Left cardiac atrium (tissue), 4 donors: ENCODE results near the gene DRD2. TPM values are rescaled to one million over a fixed set of nuclear protein-coding genes. Genes with fewer than 3 reads are reported as not detected.

ENCODE experiments used
- ATAC-seq, 2 donors: fragments of 200-7000 bp; cut with Tn5 transposase; one replicate each; pipeline ENCODE4 v1.9.1; 2020; ENCODE audit warnings: mild to moderate bottlenecking in 2 of 2, moderate library complexity in 2 of 2
- DNase-seq: peaks from one replicate; pipeline ENCODE4 v3.0.0-alpha.2; 2020
- intact Hi-C, 2 donors: fragments of 100-400 bp; cut with DNase I; formaldehyde crosslinking; loops; one replicate each; pipeline versions ENCODE4 v1.14.1 to v1.15.1; 2022 to 2023
- total RNA-seq, 2 donors: library from RNA; stranded (reverse); fragmentation: NEBNext Ultra II Directional; extraction: Animal tissue kit (Norgen Biotek cat#: 25700); gene quantifications; one replicate each; pipeline ENCODE4 v1.2.1, GENCODE V29; 2021
- donor health status: DM: no; HTN: yes; CAD: no.
- donor health status: DM: no; HTN: yes; CAD: no; lungs with severe emphysema.
- donor health status: DM: yes; HTN: yes; CAD: no.
- donor health status: Dilated cardiomyopathy.

The DRD2 gene
- total RNA-seq, 2 donors from 2014 or later: 0.37 TPM; not detected in 1

- DNase-seq: no peak
- intact Hi-C loops: no loop called here
- ATAC-seq: no peak
Observed at GRCh38 chr11:113408887-113409286, 66.3 kb downstream of the DRD2 start.

- intact Hi-C loops: no loop called here
- DNase-seq: no peak
- ATAC-seq: no peak
Observed at GRCh38 chr11:113408206-113408605, 67.0 kb downstream of the DRD2 start.

GRCh38 chr11:113407163-113407562 lies 68.0 kb downstream of the DRD2 start:
- no peak for DNase-seq
- ATAC-seq: no peak

GRCh38 chr11:113405724-113406478 lies 69.3 kb downstream of the DRD2 start:
- intact Hi-C loops: no loop called here
- ATAC-seq (no peak), DNase-seq (no peak)

More at GRCh38 chr11:113407163-113407562, 68.0 kb downstream of the DRD2 start:
- intact Hi-C loops: no loop called here

GRCh38 chr11:113404859-113405430 lies 70.3 kb downstream of the DRD2 start:
- ATAC-seq (no peak), DNase-seq (no peak)

GRCh38 chr11:113401718-113402117 lies 73.5 kb downstream of the DRD2 start:
- intact Hi-C loops: no loop called here
- DNase-seq (peak; percentile 78), ATAC-seq (peak; percentile 96 to 98)

More at GRCh38 chr11:113404859-113405430, 70.3 kb downstream of the DRD2 start:
- intact Hi-C loops: no loop called here

- no peak for ATAC-seq
- intact Hi-C loops: no loop called here
Observed at GRCh38 chr11:113400631-113401230, 74.5 kb downstream of the DRD2 start.

GRCh38 chr11:113398669-113399430 lies 76.3 kb downstream of the DRD2 start:
- DNase-seq (no peak), ATAC-seq (no peak)
- intact Hi-C loops: no loop called here

More at GRCh38 chr11:113400631-113401230, 74.5 kb downstream of the DRD2 start:
- DNase-seq: no peak

GRCh38 chr11:113397821-113398220 lies 77.4 kb downstream of the DRD2 start:
- intact Hi-C loops: no loop called here
- no peak for ATAC-seq
- DNase-seq: no peak

- DNase-seq (no peak), ATAC-seq (no peak)
- intact Hi-C loops: no loop called here
Observed at GRCh38 chr11:113397212-113397611, 78.0 kb downstream of the DRD2 start.

GRCh38 chr11:113396690-113397089 lies 78.5 kb downstream of the DRD2 start:
- DNase-seq (no peak), ATAC-seq (no peak)
- intact Hi-C loops: no loop called here

- no peak for ATAC-seq
- DNase-seq: no peak
- intact Hi-C loops: no loop called here
Observed at GRCh38 chr11:113395782-113396336, 79.3 kb downstream of the DRD2 start.

- intact Hi-C loops: no loop called here
- DNase-seq: no peak
- no peak for ATAC-seq
Observed at GRCh38 chr11:113394919-113395318, 80.3 kb downstream of the DRD2 start.

GRCh38 chr11:113393501-113393985 lies 81.7 kb downstream of the DRD2 start:
- intact Hi-C loops: no loop called here
- DNase-seq: no peak
- ATAC-seq: no peak

- intact Hi-C loops: no loop called here
- DNase-seq: no peak
- no peak for ATAC-seq
Observed at GRCh38 chr11:113392236-113392921, 82.8 kb downstream of the DRD2 start.

GRCh38 chr11:113389272-113389671 lies 85.9 kb downstream of the DRD2 start:
- DNase-seq (no peak), ATAC-seq (no peak)
- intact Hi-C loops: no loop called here

- no peak for DNase-seq
- ATAC-seq: no peak
- intact Hi-C loops: no loop called here
Observed at GRCh38 chr11:113387605-113388211, 87.5 kb downstream of the DRD2 start, which contains the start of gene ANKK1. Gene ANKK1, plus strand, starts transcription at chr11:113387779. Its CDS starts 106 bp downstream, at chr11:113387885.

- intact Hi-C loops: no loop called here
- ATAC-seq (no peak), DNase-seq (no peak)
Observed at GRCh38 chr11:113386866-113387265, 88.3 kb downstream of the DRD2 start.
